Natural killer cell (primary cell): Measurements from ENCODE around the gene BRD8. TPM values are rescaled to one million over a fixed set of nuclear protein-coding genes. Genes with fewer than 3 reads are reported as not detected.
"Not testable (repeated sequence)": the region's sequence is repeated elsewhere in the genome, so short reads cannot be mapped to it uniquely, and the experiment has no call there.

Source experiments
- ATAC-seq, 3 donors: fragments of 150-1000 bp in 2 of 3; fragments of 200-7000 bp in 1 of 3; cut with Tn5 transposase; 1 replicate in 1 of 3; 2 replicates in 2 of 3; pipeline ENCODE4 v1.10.0; 2021; ENCODE audit warnings: mild to moderate bottlenecking in 2 of 3, moderate library complexity in 2 of 3
- DNase-seq, 2 donors: peaks; one replicate each; pipeline versions ENCODE4 v3.0.0 to v3.0.0-alpha.2; 2013 to 2021; ENCODE audit warnings: mixed read lengths in 1 of 2
- H3K27ac ChIP-seq: one replicate; pipeline ENCODE4 v1.5.1; 2013; ENCODE audit warnings: mild to moderate bottlenecking, low read length
- H3K27me3 ChIP-seq: one replicate; pipeline ENCODE4 v1.6.1; 2013; ENCODE audit warnings: low read length; ENCODE audit not compliant: control insufficient read depth, insufficient read depth
- H3K36me3 ChIP-seq: one replicate; pipeline ENCODE4 v1.6.1; 2013; ENCODE audit warnings: low read length; ENCODE audit not compliant: control insufficient read depth, insufficient read depth
- H3K4me1 ChIP-seq: one replicate; pipeline ENCODE4 v1.6.1; 2013; ENCODE audit warnings: low read length; ENCODE audit not compliant: control insufficient read depth, insufficient read depth
- H3K4me3 ChIP-seq: one replicate; pipeline ENCODE4 v1.5.1; 2013; ENCODE audit warnings: low read length
- H3K9me3 ChIP-seq: one replicate; pipeline ENCODE4 v1.6.1; 2013; ENCODE audit warnings: low read length; ENCODE audit not compliant: control insufficient read depth, insufficient read depth
- H3K27ac Mint-ChIP-seq, 2 donors: one replicate each; pipeline ENCODE4 v1.8.0; 2022; ENCODE audit warnings: mild to moderate bottlenecking in 2 of 2, mixed read lengths in 2 of 2, moderate library complexity in 1 of 2
- H3K27me3 Mint-ChIP-seq, 2 donors: one replicate each; pipeline ENCODE4 v1.8.0; 2022; ENCODE audit warnings: low read depth in 2 of 2, mixed read lengths in 2 of 2
- H3K36me3 Mint-ChIP-seq: one replicate; pipeline ENCODE4 v1.8.0; 2022; ENCODE audit warnings: mixed read lengths
- H3K4me1 Mint-ChIP-seq, 2 donors: one replicate each; pipeline ENCODE4 v1.8.0; 2022; ENCODE audit warnings: mixed read lengths in 2 of 2
- H3K4me3 Mint-ChIP-seq: one replicate; pipeline ENCODE4 v1.8.0; 2022; ENCODE audit warnings: mild to moderate bottlenecking, moderate library complexity, mixed read lengths
- H3K9me3 Mint-ChIP-seq, 2 donors: one replicate each; pipeline ENCODE4 v1.8.0; 2022; ENCODE audit warnings: mixed read lengths in 2 of 2
- WGBS: methylation state at CpG from one replicate; pipeline ENCODE4 v1.1.7; 2013; ENCODE audit warnings: missing lambda C conversion rate; ENCODE audit not compliant: insufficient coverage; 5-methylcytosine and 5-hydroxymethylcytosine counted together
- intact Hi-C: fragments of 100-400 bp; cut with micrococcal nuclease; formaldehyde crosslinking; loops from one replicate; pipeline ENCODE4 v1.14.2; 2022
- total RNA-seq, 4 donors: library from RNA; stranded (reverse); fragments of 120-200 nt in 1 of 4; gene quantifications; one replicate each; pipeline versions ENCODE4 v1.2.3 to v1.2.4, GENCODE V29; 2013 to 2022
- TF ChIP-seq, protein P1 (sequence below): fragments of 200-600 bp; IDR thresholded peaks from one replicate; pipeline ENCODE4 v1.8.0; 2022; ENCODE audit warnings: antibody characterized with exemption

Gene BRD8
- total RNA-seq, 3 donors from 2014 or later (not counting 1 experiment from before 2014, with no cell fraction given): 26.1 to 36.5 (median 34.1) TPM

DNA sequence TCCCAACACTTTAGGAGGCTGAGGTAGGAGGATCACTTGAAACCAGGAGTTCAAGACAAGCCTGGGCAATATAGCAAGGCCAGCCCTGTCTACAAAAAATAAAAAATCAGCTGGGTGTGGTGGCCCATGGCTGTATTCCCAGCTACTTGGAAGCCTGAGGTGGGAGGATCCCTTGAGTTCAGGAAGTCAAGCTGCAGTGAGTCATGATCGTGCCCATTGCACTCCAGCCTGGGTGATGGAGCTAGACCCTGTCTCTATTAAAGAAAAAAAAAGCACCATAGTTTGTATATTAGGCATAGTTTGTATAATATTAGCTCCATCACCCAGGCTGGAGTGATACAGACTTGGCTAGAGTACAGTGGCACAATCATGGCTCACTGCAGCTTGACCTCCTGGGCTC is 29.6 kb downstream of the BRD8 start:
- TF ChIP-seq, protein P1, sequence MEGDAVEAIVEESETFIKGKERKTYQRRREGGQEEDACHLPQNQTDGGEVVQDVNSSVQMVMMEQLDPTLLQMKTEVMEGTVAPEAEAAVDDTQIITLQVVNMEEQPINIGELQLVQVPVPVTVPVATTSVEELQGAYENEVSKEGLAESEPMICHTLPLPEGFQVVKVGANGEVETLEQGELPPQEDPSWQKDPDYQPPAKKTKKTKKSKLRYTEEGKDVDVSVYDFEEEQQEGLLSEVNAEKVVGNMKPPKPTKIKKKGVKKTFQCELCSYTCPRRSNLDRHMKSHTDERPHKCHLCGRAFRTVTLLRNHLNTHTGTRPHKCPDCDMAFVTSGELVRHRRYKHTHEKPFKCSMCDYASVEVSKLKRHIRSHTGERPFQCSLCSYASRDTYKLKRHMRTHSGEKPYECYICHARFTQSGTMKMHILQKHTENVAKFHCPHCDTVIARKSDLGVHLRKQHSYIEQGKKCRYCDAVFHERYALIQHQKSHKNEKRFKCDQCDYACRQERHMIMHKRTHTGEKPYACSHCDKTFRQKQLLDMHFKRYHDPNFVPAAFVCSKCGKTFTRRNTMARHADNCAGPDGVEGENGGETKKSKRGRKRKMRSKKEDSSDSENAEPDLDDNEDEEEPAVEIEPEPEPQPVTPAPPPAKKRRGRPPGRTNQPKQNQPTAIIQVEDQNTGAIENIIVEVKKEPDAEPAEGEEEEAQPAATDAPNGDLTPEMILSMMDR: no peak
- no peak overlapping the region for H3K4me3 Mint-ChIP-seq
- no peak overlapping the region for H3K27ac Mint-ChIP-seq
- no peaks in the 10 kb centered on the region for H3K27me3 ChIP-seq
- intact Hi-C loops: no loop called here
- H3K36me3 Mint-ChIP-seq: no peaks in the 10 kb centered on the region
- ATAC-seq (no peak), DNase-seq (no peak)
- H3K9me3 ChIP-seq: no peaks in the 10 kb centered on the region
- no peaks in the 10 kb centered on the region for H3K9me3 Mint-ChIP-seq
- no peaks in the 10 kb centered on the region for H3K27me3 Mint-ChIP-seq
- H3K4me3 ChIP-seq: no peak overlapping the region
- no peak overlapping the region for H3K27ac ChIP-seq
- WGBS: 100% methylated on average over 1 of the region's 1 CpG
- no peaks in the 10 kb centered on the region for H3K4me1 ChIP-seq
- no peaks in the 10 kb centered on the region for H3K4me1 Mint-ChIP-seq
- H3K36me3 ChIP-seq: no peaks in the 10 kb centered on the region

DNA sequence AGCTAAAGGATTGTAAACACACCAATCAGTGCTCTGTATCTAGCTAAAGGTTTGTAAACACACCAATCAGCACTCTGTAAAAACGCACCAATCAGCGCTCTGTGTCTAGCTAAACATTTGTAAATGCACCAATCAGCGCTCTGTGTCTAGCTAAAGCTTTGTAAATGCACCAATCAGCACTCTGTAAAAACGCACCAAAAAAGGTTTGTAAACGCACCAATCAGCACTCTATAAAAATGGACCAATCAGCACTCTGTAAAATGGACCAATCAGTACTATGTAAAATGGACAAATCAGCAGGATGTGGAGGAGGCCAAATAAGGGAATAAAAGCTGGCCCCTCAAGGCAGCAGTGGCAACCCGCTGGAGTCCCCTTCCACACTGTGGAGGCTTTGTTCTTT is 34.9 kb downstream of the BRD8 start:
- H3K4me3 Mint-ChIP-seq, H3K36me3 Mint-ChIP-seq, H3K27me3 ChIP-seq, H3K4me1 Mint-ChIP-seq, H3K4me1 ChIP-seq, H3K4me3 ChIP-seq, DNase-seq, ATAC-seq, intact Hi-C loops, H3K27ac ChIP-seq, H3K9me3 ChIP-seq, H3K36me3 ChIP-seq, H3K27ac Mint-ChIP-seq, H3K9me3 Mint-ChIP-seq: not testable (repeated sequence)
- WGBS: 96% methylated on average over 6 of the region's 6 CpGs
- peaks cover 9 to 17% of the 10 kb centered on the region in 2 donors for H3K27me3 Mint-ChIP-seq

DNA sequence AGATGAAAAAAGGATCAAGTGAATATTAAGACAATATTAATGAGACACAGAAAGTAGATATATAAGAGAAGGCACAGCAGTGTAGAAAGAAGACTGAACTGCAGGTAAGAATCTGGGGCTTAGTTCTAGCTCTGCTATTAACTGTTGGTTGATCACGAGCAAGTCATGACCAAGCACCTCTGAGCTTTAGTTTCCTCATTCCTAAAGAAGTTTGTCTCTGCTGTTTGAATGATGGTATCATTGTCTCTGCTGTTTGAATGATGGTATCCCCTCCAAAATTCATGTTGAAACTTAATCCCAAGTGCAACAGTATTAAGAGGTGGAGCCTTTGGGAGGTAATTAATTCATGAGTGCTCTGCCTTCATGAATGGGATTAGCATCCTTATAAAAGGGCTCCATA is 36.7 kb downstream of the BRD8 start:
- no peak overlapping the region for H3K4me3 Mint-ChIP-seq
- no peaks in the 10 kb centered on the region for H3K4me1 Mint-ChIP-seq
- peaks cover 16 to 26% of the 10 kb centered on the region in 2 donors for H3K27me3 Mint-ChIP-seq
- Histone ChIP-seq H3K27me3 (peaks cover 6% of the 10 kb centered on the region), H3K36me3 (no peaks in the 10 kb centered on the region), H3K4me3 (no peak overlapping the region), H3K9me3 (no peaks in the 10 kb centered on the region), H3K4me1 (no peaks in the 10 kb centered on the region), H3K27ac (no peak overlapping the region)
- TF ChIP-seq, protein P1: no peak
- intact Hi-C loops: no loop called here
- WGBS: 69% methylated on average over 1 of the region's 1 CpG
- H3K36me3 Mint-ChIP-seq: no peaks in the 10 kb centered on the region
- DNase-seq: no peak
- ATAC-seq: no peak
- no peak overlapping the region for H3K27ac Mint-ChIP-seq
- H3K9me3 Mint-ChIP-seq: no peaks in the 10 kb centered on the region

DNA sequence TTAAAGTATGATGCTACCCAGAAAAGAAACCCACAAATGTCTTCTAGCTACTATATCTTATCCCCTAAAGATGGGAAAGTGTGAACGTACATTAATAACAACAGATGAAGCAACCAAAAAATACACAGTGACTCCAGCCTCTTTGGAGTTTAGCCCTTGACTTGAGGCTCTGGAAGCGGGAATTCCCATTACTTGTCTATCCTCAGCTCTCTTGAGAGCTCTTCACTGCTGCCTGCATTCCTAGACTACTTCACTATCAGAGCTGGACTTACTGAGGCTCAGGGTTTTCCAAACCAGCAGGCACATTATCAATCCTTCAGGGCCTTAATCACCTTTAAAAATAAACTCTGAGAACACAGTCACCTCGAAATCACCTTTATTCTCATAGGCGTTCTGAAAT is 38.2 kb downstream of the BRD8 start:
- DNase-seq (no peak), ATAC-seq (no peak)
- H3K27me3 Mint-ChIP-seq: peaks cover 20 to 36% of the 10 kb centered on the region in 2 donors
- intact Hi-C loops: no loop called here
- no peaks in the 10 kb centered on the region for H3K4me1 Mint-ChIP-seq
- no peak overlapping the region for H3K27ac ChIP-seq
- no peak overlapping the region for H3K4me3 Mint-ChIP-seq
- TF ChIP-seq, protein P1: no peak
- no peaks in the 10 kb centered on the region for H3K9me3 ChIP-seq
- no peaks in the 10 kb centered on the region for H3K36me3 Mint-ChIP-seq
- H3K9me3 Mint-ChIP-seq: no peaks in the 10 kb centered on the region
- H3K4me1 ChIP-seq: no peaks in the 10 kb centered on the region
- H3K36me3 ChIP-seq: no peaks in the 10 kb centered on the region
- no peak overlapping the region for H3K4me3 ChIP-seq
- peaks cover 6% of the 10 kb centered on the region for H3K27me3 ChIP-seq
- no peak overlapping the region for H3K27ac Mint-ChIP-seq
- 95% methylated on average over 4 of the region's 4 CpGs for WGBS
